H1 (cell line): ENCODE results near the gene RIMBP2. TPM values are rescaled to one million over a fixed set of nuclear protein-coding genes. Genes with fewer than 3 reads are reported as not detected.
A peak's percentile ranks its signal among the peaks of the same experiment; 100 is the strongest.

Experiments
- CTCF ChIA-PET: fragments of 300-600 bp; sonication (Branson Sonifier 250); formaldehyde crosslinking; loops from one replicate; lab custom pipeline; 2021; ENCODE audit not compliant: partially characterized antibody; lab: Charles Lee
- POLR2A ChIA-PET: fragments of 300-600 bp; sonication (Branson Sonifier 250); formaldehyde crosslinking; loops from one replicate; lab custom pipeline; 2021; ENCODE audit warnings: inconsistent platforms; ENCODE audit not compliant: partially characterized antibody; lab: Charles Lee
- DNase-seq, 2 experiments: peaks; one replicate each; pipeline versions ENCODE4 v3.0.0 to v3.0.0-alpha.2; 2010 to 2022; ENCODE audit warnings: low spot score in 2 of 2, low read depth in 1 of 2, mixed read lengths in 1 of 2
- FAIRE-seq: peaks from 2 replicates; lab custom pipeline; 2011; peaks lifted over from hg19 to GRCh38; lab: Jason Lieb, UNC
- H2AFZ ChIP-seq: 2 replicates; pipeline ENCODE4 v1.8.1; 2012; ENCODE audit warnings: low read length, inconsistent platforms
- H2AK5ac ChIP-seq: 2 replicates; pipeline ENCODE4 v1.6.1; 2013; ENCODE audit warnings: low read depth, low read length
- H2BK120ac ChIP-seq: replicated peaks from 2 replicates; pipeline ENCODE3; 2013; ENCODE audit warnings: low read depth, low read length, inconsistent platforms
- H2BK12ac ChIP-seq: 2 replicates; pipeline ENCODE4 v1.6.1; 2013; ENCODE audit warnings: low read depth, low read length
- H2BK15ac ChIP-seq: 2 replicates; pipeline ENCODE4 v1.6.1; 2013; ENCODE audit warnings: low read length
- H2BK20ac ChIP-seq: 2 replicates; pipeline ENCODE4 v1.6.1; 2013; ENCODE audit warnings: low read length
- H2BK5ac ChIP-seq: 2 replicates; pipeline ENCODE4 v1.6.1; 2013; ENCODE audit warnings: low read depth, low read length
- H3K14ac ChIP-seq: 2 replicates; pipeline ENCODE4 v1.6.1; 2013; ENCODE audit warnings: inconsistent platforms; ENCODE audit not compliant: insufficient read length
- H3K18ac ChIP-seq: 2 replicates; pipeline ENCODE4 v1.6.1; 2013; ENCODE audit warnings: low read length; ENCODE audit errors: extremely low read depth
- H3K23ac ChIP-seq: 2 replicates; pipeline ENCODE4 v1.6.1; 2013; ENCODE audit warnings: inconsistent platforms; ENCODE audit not compliant: insufficient read length
- H3K23me2 ChIP-seq: 2 replicates; pipeline ENCODE4 v1.6.1; 2013; ENCODE audit warnings: low read depth, low read length
- H3K27ac ChIP-seq: 2 replicates; pipeline ENCODE4 v1.6.1; 2011; ENCODE audit warnings: low read depth, low read length, inconsistent platforms
- H3K27me3 ChIP-seq, 4 experiments: replicated peaks in 1 of 4; 1 replicate in 1 of 4; 2 replicates in 3 of 4; pipeline versions ENCODE4 v1.6.1 to v1.8.1; 2011 to 2013; ENCODE audit warnings: low read length in 3 of 4, mild to moderate bottlenecking in 3 of 4, inconsistent platforms in 2 of 4, mixed read lengths in 2 of 4, moderate library complexity in 1 of 4; ENCODE audit not compliant: control insufficient read depth in 3 of 4, insufficient read depth in 3 of 4; ENCODE audit errors: extremely low read depth in 1 of 4
- H3K36me3 ChIP-seq, 4 experiments: 2 replicates each; pipeline versions ENCODE4 v1.6.1 to v1.8.1; 2011 to 2013; ENCODE audit warnings: mild to moderate bottlenecking in 4 of 4, low read length in 3 of 4, moderate library complexity in 2 of 4, control low read depth in 1 of 4, inconsistent platforms in 1 of 4; ENCODE audit not compliant: insufficient read depth in 4 of 4, control insufficient read depth in 2 of 4
- H3K4ac ChIP-seq: replicated peaks from 2 replicates; pipeline ENCODE3; 2013; ENCODE audit warnings: low read length, low read depth, mixed read lengths, inconsistent platforms; ENCODE audit not compliant: insufficient read length
- H3K4me1 ChIP-seq, 4 experiments: replicated peaks in 1 of 4; 1 replicate in 1 of 4; 2 replicates in 3 of 4; pipeline versions ENCODE4 v1.6.1 to v1.8.1; 2011 to 2013; ENCODE audit warnings: low read length in 3 of 4, inconsistent platforms in 2 of 4, mixed read lengths in 1 of 4; ENCODE audit not compliant: insufficient read depth in 4 of 4, control insufficient read depth in 3 of 4
- H3K4me2 ChIP-seq, 2 experiments: 2 replicates each; pipeline versions ENCODE4 v1.6.1 to v1.8.1; 2011 to 2013; ENCODE audit warnings: low read depth in 2 of 2, low read length in 2 of 2, control low read depth in 1 of 2, inconsistent platforms in 1 of 2, mild to moderate bottlenecking in 1 of 2; ENCODE audit not compliant: insufficient read depth in 1 of 2
- H3K4me3 ChIP-seq, 4 experiments: fragments of 200-600, 300-600 bp in 1 of 4; sonication (generic), shearing (Covaris generic), sonication (Bioruptor Twin) in 1 of 4; 2 replicates each; pipeline versions ENCODE4 v1.5.1 to v1.8.1; 2011 to 2016; ENCODE audit warnings: low read length in 4 of 4, low read depth in 3 of 4, control low read depth in 2 of 4, inconsistent platforms in 2 of 4, mild to moderate bottlenecking in 2 of 4, mixed read lengths in 1 of 4, moderate library complexity in 1 of 4; ENCODE audit not compliant: insufficient read depth in 2 of 4; ENCODE audit errors: extremely low read depth in 1 of 4
- H3K56ac ChIP-seq: replicated peaks from 2 replicates; pipeline ENCODE3; 2013; ENCODE audit warnings: low read depth, mild to moderate bottlenecking, mixed read lengths, low read length, inconsistent platforms; ENCODE audit not compliant: insufficient read length
- H3K79me1 ChIP-seq: 2 replicates; pipeline ENCODE4 v1.6.1; 2013; ENCODE audit warnings: low read depth, low read length, control low read depth
- H3K79me2 ChIP-seq, 2 experiments: 2 replicates each; pipeline versions ENCODE4 v1.6.1 to v1.8.1; 2012 to 2013; ENCODE audit warnings: low read length in 2 of 2, mild to moderate bottlenecking in 2 of 2, inconsistent platforms in 1 of 2; ENCODE audit not compliant: insufficient read depth in 2 of 2, control insufficient read depth in 1 of 2
- H3K9ac ChIP-seq, 4 experiments: replicated peaks in 1 of 4; 1 replicate in 1 of 4; 2 replicates in 3 of 4; pipeline versions ENCODE4 v1.6.1 to v1.8.1; 2011 to 2013; ENCODE audit warnings: low read depth in 3 of 4, low read length in 3 of 4, control low read depth in 2 of 4, mild to moderate bottlenecking in 2 of 4, moderate library complexity in 2 of 4, inconsistent platforms in 1 of 4; ENCODE audit errors: extremely low read depth in 1 of 4
- H3K9me3 ChIP-seq, 2 experiments: 2 replicates each; pipeline versions ENCODE4 v1.6.1 to v1.8.1; 2012 to 2013; ENCODE audit warnings: mild to moderate bottlenecking in 2 of 2, moderate library complexity in 2 of 2, control low read depth in 1 of 2, inconsistent platforms in 1 of 2, low read depth in 1 of 2, low read length in 1 of 2, mixed read lengths in 1 of 2; ENCODE audit not compliant: insufficient read depth in 2 of 2
- H4K20me1 ChIP-seq, 2 experiments: replicated peaks in 1 of 2; 2 replicates each; pipeline versions ENCODE3 to v1.8.1; 2011 to 2013; ENCODE audit warnings: inconsistent platforms in 2 of 2, low read length in 2 of 2, mild to moderate bottlenecking in 1 of 2; ENCODE audit not compliant: insufficient read depth in 2 of 2, control insufficient read depth in 1 of 2
- H4K5ac ChIP-seq: 2 replicates; pipeline ENCODE4 v1.6.1; 2013; ENCODE audit warnings: low read length, low read depth, mixed read lengths, inconsistent platforms; ENCODE audit not compliant: insufficient read length
- H4K8ac ChIP-seq: 2 replicates; pipeline ENCODE4 v1.8.0; 2013; ENCODE audit warnings: mild to moderate bottlenecking, moderate library complexity, low read length, inconsistent platforms; ENCODE audit not compliant: insufficient read depth; ENCODE audit errors: extremely low read depth
- H4K91ac ChIP-seq: replicated peaks from 2 replicates; pipeline ENCODE3; 2013; ENCODE audit warnings: low read length, mixed read lengths, inconsistent platforms; ENCODE audit not compliant: insufficient read length
- CBX5 ChIP-seq: fragments of 300-800, 300-1000 bp; sonication (generic); IDR thresholded peaks from 2 replicates; pipeline ENCODE4 v1.7.1; 2016; ENCODE audit warnings: antibody characterized with exemption, low read length, low read depth
- CTCF ChIP-seq, 3 experiments: IDR thresholded peaks; 1 replicate in 2 of 3; 2 replicates in 1 of 3; pipeline versions ENCODE4 v1.5.1 to v1.6.1; 2011; ENCODE audit warnings: low read length in 3 of 3, mild to moderate bottlenecking in 3 of 3, inconsistent platforms in 2 of 3, low read depth in 1 of 3, moderate library complexity in 1 of 3; ENCODE audit not compliant: insufficient read depth in 1 of 3; ENCODE audit errors: control extremely low read depth in 1 of 3
- POU5F1 ChIP-seq: IDR thresholded peaks from 2 replicates; pipeline ENCODE4 v1.6.1; 2011; ENCODE audit warnings: low read depth, mild to moderate bottlenecking, low read length, moderate library complexity
- RAD21 ChIP-seq, 2 experiments: IDR thresholded peaks in 1 of 2; conservative IDR thresholded peaks in 1 of 2; 2 replicates each; pipeline ENCODE4 v1.6.1; 2011; ENCODE audit warnings: low read depth in 2 of 2, low read length in 2 of 2, improper control_type of control experiment in 1 of 2, inconsistent platforms in 1 of 2, mild to moderate bottlenecking in 1 of 2, moderate library complexity in 1 of 2
- WGBS, 2 experiments: shearing (Covaris generic) in 1 of 2; methylation state at CpG; one replicate each; pipeline versions ENCODE4 v1.1.6 to v1.1.7; 2013 to 2015; ENCODE audit warnings: low lambda C conversion rate in 2 of 2, mixed read lengths in 2 of 2, inconsistent platforms in 1 of 2, low coverage in 1 of 2, missing lambda C conversion rate in 1 of 2; ENCODE audit not compliant: insufficient replicate concordance in 2 of 2, insufficient coverage in 1 of 2, insufficient read length in 1 of 2; ENCODE audit errors: extremely low coverage in 1 of 2, missing lambda C conversion rate in 1 of 2; 5-methylcytosine and 5-hydroxymethylcytosine counted together
- polyA plus RNA-seq, 7 experiments: library from polyadenylated mRNA; depleted of rRNA in 3 of 7; stranded (reverse) in 5 of 7; unstranded in 2 of 7; fragments of >200 nt in 5 of 7; fragments of 200-250 nt in 2 of 7; gene quantifications; 1 replicate in 5 of 7; 2 replicates in 1 of 7; 4 replicates in 1 of 7; pipeline versions ENCODE4 v1.2.1 to v1.2.3, GENCODE V29; 2011 to 2013; ENCODE audit warnings: missing spikeins in 2 of 7, mixed read lengths in 2 of 7
- total RNA-seq: library from RNA; stranded (reverse); fragmentation: NEBNext Ultra II Directional; extraction: Animal tissue kit (Norgen Biotek cat#: 25700); gene quantifications from 2 replicates; pipeline ENCODE4 v1.2.1, GENCODE V29; 2021

RIMBP2 gene
- total and polyA plus RNA-seq, 2 of the 8 experiments (the other 6 are each of a cell fraction or from before 2014, with no cell fraction given) = 0.18 to 0.65 TPM

DNA sequence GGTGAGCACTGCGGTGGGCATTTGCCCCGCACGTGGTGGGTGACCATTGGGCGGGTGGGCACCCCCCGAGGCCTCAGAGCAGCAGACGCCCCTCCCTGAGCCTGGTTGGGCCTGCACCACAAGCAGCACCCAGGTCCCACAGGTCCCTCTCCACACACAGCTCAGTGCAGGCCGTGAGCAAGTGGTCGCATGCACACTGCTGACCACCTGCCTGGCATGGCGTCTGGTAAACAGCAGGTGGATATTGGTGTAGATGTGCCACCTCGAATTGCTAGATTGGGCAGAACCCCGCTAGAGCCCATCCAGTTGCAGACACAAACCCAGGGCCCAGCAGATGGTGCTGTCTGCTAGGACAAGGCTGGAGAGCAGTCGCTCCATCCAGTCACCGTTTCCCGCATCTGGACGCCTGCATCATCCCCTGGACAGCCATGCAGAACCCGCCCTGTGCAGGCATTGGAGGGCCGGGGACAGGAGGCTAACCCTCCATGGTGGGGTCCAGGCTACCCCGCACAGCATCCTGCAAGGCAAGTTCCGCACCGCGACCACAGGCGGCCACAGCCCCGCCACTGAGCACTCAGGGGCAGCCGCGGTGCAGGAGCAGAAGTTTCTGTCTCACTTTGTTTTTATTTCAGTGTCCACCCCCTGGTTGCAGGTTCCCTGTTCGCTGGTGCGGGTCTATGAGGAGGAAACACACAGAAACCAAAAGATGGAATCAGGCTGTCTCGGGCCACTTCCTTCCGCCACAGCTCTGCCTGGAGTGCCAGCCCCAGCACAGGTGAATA, 45.6 kb upstream of the RIMBP2 start:
- Histone ChIP-seq H3K79me1 (no peaks in the 10 kb centered on the region), H4K91ac (no peak overlapping the region), H3K23me2 (peaks cover 30% of the 10 kb centered on the region), H3K4me3 (no peak overlapping the region), H3K56ac (no peak overlapping the region), H3K18ac (no peak overlapping the region), H3K23ac (no peak overlapping the region), H3K27me3 (peaks cover 0 to 6% (median 0%) of the 10 kb centered on the region in 4 experiments; a peak in 1 of 7 replicates), H2BK20ac (no peak overlapping the region), H2BK15ac (no peak overlapping the region), H3K9ac (no peak overlapping the region), H2BK12ac (peak overlapping the region; percentile 39; the same call in 1 of the 2 replicates), H4K8ac (no peak overlapping the region; the same call in 1 of the 2 replicates), H3K36me3 (peaks cover 0 to 13% (median 3%) of the 10 kb centered on the region in 4 experiments; a peak in 2 of 8 replicates), H3K4me2 (no peak overlapping the region), H3K14ac (no peak overlapping the region), H2BK120ac (no peak overlapping the region), H3K79me2 (peaks cover 0 to 14% of the 10 kb centered on the region in 2 experiments; a peak in 1 of 4 replicates), H4K20me1 (peaks cover 0 to 10% of the 10 kb centered on the region in 2 experiments), H3K27ac (no peak overlapping the region), H2BK5ac (no peak overlapping the region), H3K4ac (no peak overlapping the region), H4K5ac (no peak overlapping the region), H3K4me1 (no peaks in the 10 kb centered on the region), H2AK5ac (no peak overlapping the region), H2AFZ (no peak overlapping the region), H3K9me3 (peaks cover 5 to 13% of the 10 kb centered on the region in 2 experiments; a peak in 2 of 4 replicates)
- DNase-seq (peak in 1 of 2 experiments; percentile 80), FAIRE-seq (no peak)
- ChIA-PET CTCF (interaction anchor here (0.6 to 2.9 kb wide), 19 partner anchors 9 to 370 kb away, joined by 3 to 12 read pairs (median 4); no protein-coding TSS in a partner anchor), POLR2A (no interaction called here)
- 50% methylated on average over 26 of the region's 29 CpGs; no CpG with 5 or more reads in 1 of the 2 experiments for WGBS, 2 experiments
- no peak for TF ChIP-seq POU5F1
- peak; percentile 81 to 86 (median 83) for TF ChIP-seq CTCF (IDR thresholded peaks at IDR 0.05; ENCODE audit: control extremely low read depth in 1 of 3, insufficient read depth in 1 of 3, low read depth in 1 of 3, low read length in 3 of 3)
- TF ChIP-seq RAD21 (IDR thresholded peaks at IDR 0.05 in 1 of 2, conservative IDR thresholded peaks at IDR 0.05 in 1 of 2; ENCODE audit: low read depth in 2 of 2, low read length in 2 of 2) = peak; percentile 94 to 95
- no peak for TF ChIP-seq CBX5
